Adrenal gland (tissue), 5 donors: Measurements from ENCODE around the gene SCGB2B2.

ENCODE experiments used
- CTCF ChIP-seq, 6 experiments: fragments of 450-650 bp in 4 of 6; fragments of 200-600 bp in 2 of 6; sonication (generic) in 1 of 6; IDR thresholded peaks; 1 replicate in 5 of 6; 2 replicates in 1 of 6; pipeline versions ENCODE4 v1.5.1 to v1.8.0; 2016 to 2021; ENCODE audit warnings: antibody characterized with exemption in 6 of 6, mild to moderate bottlenecking in 2 of 6, moderate library complexity in 1 of 6
- POLR2A ChIP-seq, 2 donors: fragments of 450-650 bp; IDR thresholded peaks; one replicate each; pipeline ENCODE4 v1.6.1; 2017; ENCODE audit warnings: antibody characterized with exemption in 2 of 2, mild to moderate bottlenecking in 2 of 2, moderate library complexity in 1 of 2
- donor health status: DM: no; HTN: no; CAD: no.

GRCh38 chr19:34671972-34672371 lies 5.0 kb downstream of the SCGB2B2 start:
- no peak for TF ChIP-seq CTCF (IDR thresholded peaks at IDR 0.05)
- TF ChIP-seq POLR2A (IDR thresholded peaks at IDR 0.05): no peak
